Measurements from ENCODE around the gene SHISAL1. TPM values are rescaled to one million over a fixed set of nuclear protein-coding genes. Genes with fewer than 3 reads are reported as not detected.
"Not testable (repeated sequence)": the region's sequence is repeated elsewhere in the genome, so short reads cannot be mapped to it uniquely, and the experiment has no call there.

Gene SHISAL1
- total RNA-seq, 1 donor = 11.4 TPM

DNA sequence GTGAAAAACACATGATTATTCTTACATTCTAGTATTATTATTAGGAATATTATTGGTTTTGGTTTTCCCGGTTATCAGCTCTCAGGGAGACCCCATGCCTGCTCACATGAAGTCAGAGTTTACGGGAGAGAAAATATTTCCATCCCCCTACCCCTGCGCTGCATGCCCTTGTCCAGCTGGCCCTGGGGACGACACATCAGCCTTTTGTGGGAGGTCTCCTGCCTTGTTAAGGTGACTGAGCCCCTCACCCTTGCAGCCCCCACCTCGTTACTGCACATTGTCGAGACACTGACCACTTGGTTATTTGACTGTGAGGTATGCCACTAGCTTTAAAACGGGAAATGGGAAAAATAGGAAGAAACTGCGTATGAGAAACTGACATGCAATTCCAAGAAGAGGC, 69.0 kb downstream of the SHISAL1 start:
- H3K4me3 ChIP-seq (ENCODE audit: low read depth, low read length) = no peak overlapping the region
- no peak for DNase-seq (ENCODE audit: low read depth)
- TF ChIP-seq, protein P1, sequence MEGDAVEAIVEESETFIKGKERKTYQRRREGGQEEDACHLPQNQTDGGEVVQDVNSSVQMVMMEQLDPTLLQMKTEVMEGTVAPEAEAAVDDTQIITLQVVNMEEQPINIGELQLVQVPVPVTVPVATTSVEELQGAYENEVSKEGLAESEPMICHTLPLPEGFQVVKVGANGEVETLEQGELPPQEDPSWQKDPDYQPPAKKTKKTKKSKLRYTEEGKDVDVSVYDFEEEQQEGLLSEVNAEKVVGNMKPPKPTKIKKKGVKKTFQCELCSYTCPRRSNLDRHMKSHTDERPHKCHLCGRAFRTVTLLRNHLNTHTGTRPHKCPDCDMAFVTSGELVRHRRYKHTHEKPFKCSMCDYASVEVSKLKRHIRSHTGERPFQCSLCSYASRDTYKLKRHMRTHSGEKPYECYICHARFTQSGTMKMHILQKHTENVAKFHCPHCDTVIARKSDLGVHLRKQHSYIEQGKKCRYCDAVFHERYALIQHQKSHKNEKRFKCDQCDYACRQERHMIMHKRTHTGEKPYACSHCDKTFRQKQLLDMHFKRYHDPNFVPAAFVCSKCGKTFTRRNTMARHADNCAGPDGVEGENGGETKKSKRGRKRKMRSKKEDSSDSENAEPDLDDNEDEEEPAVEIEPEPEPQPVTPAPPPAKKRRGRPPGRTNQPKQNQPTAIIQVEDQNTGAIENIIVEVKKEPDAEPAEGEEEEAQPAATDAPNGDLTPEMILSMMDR (IDR thresholded peaks at IDR 0.05; ENCODE audit: insufficient read depth, low read length) = no peak

DNA sequence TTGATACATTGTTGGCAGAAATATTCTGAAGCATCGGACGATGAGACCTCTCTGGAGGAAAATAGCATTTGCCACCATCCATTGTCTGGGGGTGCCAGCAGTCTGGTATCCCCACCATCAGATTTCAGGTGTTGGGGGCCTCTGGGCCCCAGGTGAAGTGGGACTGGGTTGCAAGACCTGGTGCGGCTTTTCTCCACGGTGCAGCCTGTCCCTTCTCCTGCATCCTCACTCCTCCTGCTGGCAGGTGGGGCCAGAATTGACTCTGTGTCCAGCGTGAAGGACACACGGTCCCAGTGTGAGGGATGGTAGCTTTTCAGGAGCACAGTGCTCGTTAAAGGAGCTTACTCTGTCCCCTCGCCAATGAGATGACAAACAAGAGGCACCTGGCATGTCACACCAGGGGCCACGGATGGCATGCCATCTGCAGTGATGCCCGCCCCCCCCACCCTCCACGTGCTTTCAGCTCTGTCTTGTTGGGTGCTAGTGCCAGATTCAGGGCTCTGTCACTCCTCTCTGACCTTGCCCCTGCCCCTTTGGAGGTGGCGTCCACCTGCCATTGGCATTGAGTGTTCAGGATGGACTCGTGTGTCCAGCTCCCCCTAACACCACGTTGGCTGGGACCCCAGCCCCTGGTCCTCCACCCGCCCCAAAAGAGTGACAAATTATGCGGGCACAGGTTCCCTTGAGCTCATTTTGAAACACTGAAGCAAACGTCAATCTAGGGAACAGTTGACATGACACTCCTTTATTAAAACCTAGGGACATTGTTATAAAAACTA, 69.6 kb downstream of the SHISAL1 start:
- DNase-seq (ENCODE audit: low read depth) = no peak
- no peak overlapping the region for H3K4me3 ChIP-seq (ENCODE audit: low read depth, low read length)
- TF ChIP-seq, protein P1 (IDR thresholded peaks at IDR 0.05; ENCODE audit: insufficient read depth, low read length) = no peak

DNA sequence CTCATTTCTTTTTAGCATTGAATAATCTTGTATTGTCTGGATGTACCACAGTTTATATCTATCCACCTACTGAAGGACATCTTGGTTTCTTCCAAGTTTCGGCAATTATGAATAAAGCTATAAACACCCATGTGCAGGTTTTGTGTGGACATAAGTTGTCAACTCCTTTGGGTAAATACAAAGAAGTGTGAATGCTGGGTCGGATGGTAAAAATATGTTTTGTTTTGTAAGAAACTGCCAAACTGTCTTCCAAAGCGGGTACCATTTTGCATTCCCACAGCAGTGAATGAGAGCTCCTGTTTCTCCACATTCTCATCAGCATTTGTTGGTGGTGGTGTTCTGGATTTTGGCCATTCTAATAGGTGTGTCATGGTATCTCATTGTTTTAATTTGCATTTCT, 71.6 kb downstream of the SHISAL1 start:
- DNase-seq (ENCODE audit: low read depth); H3K4me3 ChIP-seq (ENCODE audit: low read depth, low read length): not testable (repeated sequence)

DNA sequence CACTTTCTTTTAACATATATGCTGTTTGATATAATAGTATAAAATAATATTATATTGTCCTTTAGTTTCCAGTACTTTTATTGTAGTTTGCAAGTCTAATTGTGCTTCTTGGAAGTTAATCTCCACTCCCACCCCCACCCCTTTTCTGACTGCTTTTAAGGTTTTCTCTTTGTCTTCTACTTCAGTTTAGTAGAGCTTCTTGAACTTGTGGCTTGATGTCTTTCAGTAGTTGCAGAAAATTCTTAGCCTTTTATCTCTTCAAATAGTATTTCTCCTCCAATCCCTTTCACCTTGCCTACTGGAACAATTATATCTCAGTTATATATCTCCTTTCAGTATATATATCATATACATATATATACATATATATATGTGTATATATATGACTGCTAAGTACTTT, 75.5 kb downstream of the SHISAL1 start:
- no peak overlapping the region for H3K4me3 ChIP-seq (ENCODE audit: low read depth, low read length)
- TF ChIP-seq, protein P1 (IDR thresholded peaks at IDR 0.05; ENCODE audit: insufficient read depth, low read length) = no peak
- no peak for DNase-seq (ENCODE audit: low read depth)

DNA sequence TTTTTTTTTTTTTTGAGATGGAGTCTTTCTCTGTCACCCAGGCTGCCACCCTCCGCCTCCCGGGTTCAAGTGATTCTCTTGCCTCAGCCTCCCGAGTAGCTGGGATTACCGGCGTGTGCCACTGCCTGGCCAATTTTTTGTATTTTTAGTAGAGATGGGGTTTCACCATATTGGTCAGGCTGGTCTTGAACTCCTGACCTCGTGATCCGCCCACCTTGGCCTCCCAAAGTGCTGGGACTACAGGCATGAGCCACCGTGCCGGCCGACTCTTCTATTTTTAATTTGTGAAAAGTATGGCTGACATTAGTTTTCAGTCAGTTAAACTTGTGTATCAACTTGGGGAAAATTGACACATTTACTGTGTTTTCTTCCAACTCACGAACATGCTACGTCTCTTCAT, 78.4 kb downstream of the SHISAL1 start:
- H3K4me3 ChIP-seq (ENCODE audit: low read depth, low read length); DNase-seq (ENCODE audit: low read depth): not testable (repeated sequence)

DNA sequence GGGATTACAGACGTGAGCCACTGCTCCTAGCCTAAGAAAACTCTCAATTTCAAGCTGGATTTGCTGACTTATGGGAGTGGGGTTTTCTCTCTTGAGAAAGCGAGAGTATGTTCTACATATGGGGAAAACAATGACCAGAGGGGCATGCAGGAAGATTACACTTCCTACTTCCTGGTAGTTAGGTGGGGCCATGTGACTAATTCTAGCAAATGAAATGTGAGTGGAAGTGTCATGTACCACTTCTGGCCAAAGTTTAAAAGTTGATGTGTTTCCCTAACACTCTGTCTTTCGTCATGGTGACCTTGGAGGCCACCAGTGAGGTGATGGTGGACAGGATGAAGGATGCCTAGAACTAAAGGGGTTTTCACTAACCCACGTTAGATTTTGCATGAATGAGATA, 81.5 kb downstream of the SHISAL1 start:
- TF ChIP-seq, protein P1 (IDR thresholded peaks at IDR 0.05; ENCODE audit: insufficient read depth, low read length) = no peak
- no peak overlapping the region for H3K4me3 ChIP-seq (ENCODE audit: low read depth, low read length)

DNA sequence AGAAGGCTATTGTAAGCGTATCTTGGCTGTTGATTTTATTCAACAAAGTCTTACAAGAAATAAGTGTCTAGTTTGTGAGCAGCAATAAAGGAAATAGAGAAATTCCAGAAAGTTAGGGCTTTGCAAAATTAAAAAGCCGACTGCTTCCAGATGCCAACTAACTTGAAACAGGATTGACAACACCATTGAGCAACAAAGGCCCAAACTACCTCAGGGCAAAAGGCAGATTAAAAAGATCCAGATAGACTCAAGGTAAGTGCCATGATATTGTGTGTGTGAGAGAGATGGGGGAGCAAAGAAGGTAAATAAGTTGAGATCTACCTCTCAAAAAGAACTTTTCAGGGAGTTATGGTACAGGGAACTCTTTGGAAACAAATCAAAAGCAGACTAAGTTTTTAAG, 82.9 kb downstream of the SHISAL1 start:
- H3K4me3 ChIP-seq (ENCODE audit: low read depth, low read length) = no peak overlapping the region
- DNase-seq (ENCODE audit: low read depth) = no peak
- TF ChIP-seq, protein P1 (IDR thresholded peaks at IDR 0.05; ENCODE audit: insufficient read depth, low read length) = no peak

More for the DNA sequence above, 81.5 kb downstream of the SHISAL1 start:
- DNase-seq (ENCODE audit: low read depth) = no peak

DNA sequence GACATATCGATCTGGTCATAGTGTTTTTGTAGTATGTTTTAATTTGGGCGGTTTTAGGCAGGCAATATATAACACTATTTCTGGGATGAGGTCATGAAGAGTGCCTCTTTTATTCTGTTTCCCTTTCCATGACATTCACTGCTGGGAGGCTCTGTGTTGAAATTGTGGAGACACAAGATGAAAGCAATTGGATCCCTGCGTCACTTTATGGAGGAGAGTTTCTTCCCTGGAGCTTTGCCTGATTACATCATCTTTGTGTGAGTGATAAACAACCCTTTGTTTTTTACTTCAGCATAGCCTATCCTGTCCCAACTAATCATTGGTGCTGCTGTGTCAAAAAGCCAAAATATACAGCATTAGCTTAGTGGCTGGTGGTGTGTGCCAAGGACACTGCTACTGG, 83.4 kb downstream of the SHISAL1 start:
- H3K4me3 ChIP-seq (ENCODE audit: low read depth, low read length) = no peak overlapping the region
- DNase-seq (ENCODE audit: low read depth) = no peak
- TF ChIP-seq, protein P1 (IDR thresholded peaks at IDR 0.05; ENCODE audit: insufficient read depth, low read length) = no peak

Measured in fibroblast of the aortic adventitia (primary cell).